H1 (cell line): ENCODE measurements around the gene KCNIP2. TPM values are rescaled to one million over a fixed set of nuclear protein-coding genes. Genes with fewer than 3 reads are reported as not detected.

Source experiments
- CTCF ChIA-PET: fragments of 300-600 bp; sonication (Branson Sonifier 250); formaldehyde crosslinking; loops from one replicate; lab custom pipeline; 2021; ENCODE audit not compliant: partially characterized antibody; lab: Charles Lee
- POLR2A ChIA-PET: fragments of 300-600 bp; sonication (Branson Sonifier 250); formaldehyde crosslinking; loops from one replicate; lab custom pipeline; 2021; ENCODE audit warnings: inconsistent platforms; ENCODE audit not compliant: partially characterized antibody; lab: Charles Lee
- DNase-seq, 2 experiments: peaks; one replicate each; pipeline versions ENCODE4 v3.0.0 to v3.0.0-alpha.2; 2010 to 2022; ENCODE audit warnings: low spot score in 2 of 2, low read depth in 1 of 2, mixed read lengths in 1 of 2
- FAIRE-seq: peaks from 2 replicates; lab custom pipeline; 2011; peaks lifted over from hg19 to GRCh38; lab: Jason Lieb, UNC
- H2AFZ ChIP-seq: 2 replicates; pipeline ENCODE4 v1.8.1; 2012; ENCODE audit warnings: low read length, inconsistent platforms
- H2AK5ac ChIP-seq: 2 replicates; pipeline ENCODE4 v1.6.1; 2013; ENCODE audit warnings: low read depth, low read length
- H2BK120ac ChIP-seq: replicated peaks from 2 replicates; pipeline ENCODE3; 2013; ENCODE audit warnings: low read depth, low read length, inconsistent platforms
- H2BK12ac ChIP-seq: 2 replicates; pipeline ENCODE4 v1.6.1; 2013; ENCODE audit warnings: low read depth, low read length
- H2BK15ac ChIP-seq: 2 replicates; pipeline ENCODE4 v1.6.1; 2013; ENCODE audit warnings: low read length
- H2BK20ac ChIP-seq: 2 replicates; pipeline ENCODE4 v1.6.1; 2013; ENCODE audit warnings: low read length
- H2BK5ac ChIP-seq: 2 replicates; pipeline ENCODE4 v1.6.1; 2013; ENCODE audit warnings: low read depth, low read length
- H3K14ac ChIP-seq: 2 replicates; pipeline ENCODE4 v1.6.1; 2013; ENCODE audit warnings: inconsistent platforms; ENCODE audit not compliant: insufficient read length
- H3K18ac ChIP-seq: 2 replicates; pipeline ENCODE4 v1.6.1; 2013; ENCODE audit warnings: low read length; ENCODE audit errors: extremely low read depth
- H3K23ac ChIP-seq: 2 replicates; pipeline ENCODE4 v1.6.1; 2013; ENCODE audit warnings: inconsistent platforms; ENCODE audit not compliant: insufficient read length
- H3K23me2 ChIP-seq: 2 replicates; pipeline ENCODE4 v1.6.1; 2013; ENCODE audit warnings: low read depth, low read length
- H3K27ac ChIP-seq: 2 replicates; pipeline ENCODE4 v1.6.1; 2011; ENCODE audit warnings: low read depth, low read length, inconsistent platforms
- H3K27me3 ChIP-seq, 4 experiments: replicated peaks in 1 of 4; 1 replicate in 1 of 4; 2 replicates in 3 of 4; pipeline versions ENCODE4 v1.6.1 to v1.8.1; 2011 to 2013; ENCODE audit warnings: low read length in 3 of 4, mild to moderate bottlenecking in 3 of 4, inconsistent platforms in 2 of 4, mixed read lengths in 2 of 4, moderate library complexity in 1 of 4; ENCODE audit not compliant: control insufficient read depth in 3 of 4, insufficient read depth in 3 of 4; ENCODE audit errors: extremely low read depth in 1 of 4
- H3K36me3 ChIP-seq, 4 experiments: 2 replicates each; pipeline versions ENCODE4 v1.6.1 to v1.8.1; 2011 to 2013; ENCODE audit warnings: mild to moderate bottlenecking in 4 of 4, low read length in 3 of 4, moderate library complexity in 2 of 4, control low read depth in 1 of 4, inconsistent platforms in 1 of 4; ENCODE audit not compliant: insufficient read depth in 4 of 4, control insufficient read depth in 2 of 4
- H3K4ac ChIP-seq: replicated peaks from 2 replicates; pipeline ENCODE3; 2013; ENCODE audit warnings: low read length, low read depth, mixed read lengths, inconsistent platforms; ENCODE audit not compliant: insufficient read length
- H3K4me1 ChIP-seq, 4 experiments: replicated peaks in 1 of 4; 1 replicate in 1 of 4; 2 replicates in 3 of 4; pipeline versions ENCODE4 v1.6.1 to v1.8.1; 2011 to 2013; ENCODE audit warnings: low read length in 3 of 4, inconsistent platforms in 2 of 4, mixed read lengths in 1 of 4; ENCODE audit not compliant: insufficient read depth in 4 of 4, control insufficient read depth in 3 of 4
- H3K4me2 ChIP-seq, 2 experiments: 2 replicates each; pipeline versions ENCODE4 v1.6.1 to v1.8.1; 2011 to 2013; ENCODE audit warnings: low read depth in 2 of 2, low read length in 2 of 2, control low read depth in 1 of 2, inconsistent platforms in 1 of 2, mild to moderate bottlenecking in 1 of 2; ENCODE audit not compliant: insufficient read depth in 1 of 2
- H3K4me3 ChIP-seq, 4 experiments: fragments of 200-600, 300-600 bp in 1 of 4; sonication (generic), shearing (Covaris generic), sonication (Bioruptor Twin) in 1 of 4; 2 replicates each; pipeline versions ENCODE4 v1.5.1 to v1.8.1; 2011 to 2016; ENCODE audit warnings: low read length in 4 of 4, low read depth in 3 of 4, control low read depth in 2 of 4, inconsistent platforms in 2 of 4, mild to moderate bottlenecking in 2 of 4, mixed read lengths in 1 of 4, moderate library complexity in 1 of 4; ENCODE audit not compliant: insufficient read depth in 2 of 4; ENCODE audit errors: extremely low read depth in 1 of 4
- H3K56ac ChIP-seq: replicated peaks from 2 replicates; pipeline ENCODE3; 2013; ENCODE audit warnings: low read depth, mild to moderate bottlenecking, mixed read lengths, low read length, inconsistent platforms; ENCODE audit not compliant: insufficient read length
- H3K79me1 ChIP-seq: 2 replicates; pipeline ENCODE4 v1.6.1; 2013; ENCODE audit warnings: low read depth, low read length, control low read depth
- H3K79me2 ChIP-seq, 2 experiments: 2 replicates each; pipeline versions ENCODE4 v1.6.1 to v1.8.1; 2012 to 2013; ENCODE audit warnings: low read length in 2 of 2, mild to moderate bottlenecking in 2 of 2, inconsistent platforms in 1 of 2; ENCODE audit not compliant: insufficient read depth in 2 of 2, control insufficient read depth in 1 of 2
- H3K9ac ChIP-seq, 4 experiments: replicated peaks in 1 of 4; 1 replicate in 1 of 4; 2 replicates in 3 of 4; pipeline versions ENCODE4 v1.6.1 to v1.8.1; 2011 to 2013; ENCODE audit warnings: low read depth in 3 of 4, low read length in 3 of 4, control low read depth in 2 of 4, mild to moderate bottlenecking in 2 of 4, moderate library complexity in 2 of 4, inconsistent platforms in 1 of 4; ENCODE audit errors: extremely low read depth in 1 of 4
- H3K9me3 ChIP-seq, 2 experiments: 2 replicates each; pipeline versions ENCODE4 v1.6.1 to v1.8.1; 2012 to 2013; ENCODE audit warnings: mild to moderate bottlenecking in 2 of 2, moderate library complexity in 2 of 2, control low read depth in 1 of 2, inconsistent platforms in 1 of 2, low read depth in 1 of 2, low read length in 1 of 2, mixed read lengths in 1 of 2; ENCODE audit not compliant: insufficient read depth in 2 of 2
- H4K20me1 ChIP-seq, 2 experiments: replicated peaks in 1 of 2; 2 replicates each; pipeline versions ENCODE3 to v1.8.1; 2011 to 2013; ENCODE audit warnings: inconsistent platforms in 2 of 2, low read length in 2 of 2, mild to moderate bottlenecking in 1 of 2; ENCODE audit not compliant: insufficient read depth in 2 of 2, control insufficient read depth in 1 of 2
- H4K5ac ChIP-seq: 2 replicates; pipeline ENCODE4 v1.6.1; 2013; ENCODE audit warnings: low read length, low read depth, mixed read lengths, inconsistent platforms; ENCODE audit not compliant: insufficient read length
- H4K8ac ChIP-seq: 2 replicates; pipeline ENCODE4 v1.8.0; 2013; ENCODE audit warnings: mild to moderate bottlenecking, moderate library complexity, low read length, inconsistent platforms; ENCODE audit not compliant: insufficient read depth; ENCODE audit errors: extremely low read depth
- H4K91ac ChIP-seq: replicated peaks from 2 replicates; pipeline ENCODE3; 2013; ENCODE audit warnings: low read length, mixed read lengths, inconsistent platforms; ENCODE audit not compliant: insufficient read length
- BCL11A ChIP-seq, 2 experiments: IDR thresholded peaks; one replicate each; pipeline ENCODE4 v1.6.1; 2011; ENCODE audit warnings: low read depth in 2 of 2, low read length in 2 of 2, mild to moderate bottlenecking in 2 of 2
- CHD2 ChIP-seq: IDR thresholded peaks from 2 replicates; pipeline ENCODE4 v1.6.1; 2012; ENCODE audit warnings: low read length, improper control_type of control experiment
- EP300 ChIP-seq, 2 experiments: IDR thresholded peaks; 1 replicate in 1 of 2; 2 replicates in 1 of 2; pipeline ENCODE4 v1.6.1; 2011 to 2012; ENCODE audit warnings: low read depth in 2 of 2, low read length in 2 of 2, mild to moderate bottlenecking in 2 of 2, borderline replicate concordance in 1 of 2, inconsistent platforms in 1 of 2, moderate library complexity in 1 of 2
- HDAC2 ChIP-seq, 2 experiments: fragments of 300-600 bp in 1 of 2; sonication (generic) in 1 of 2; IDR thresholded peaks; 2 replicates each; pipeline ENCODE4 v1.6.1; 2011 to 2012; ENCODE audit warnings: low read depth in 2 of 2, low read length in 2 of 2, mild to moderate bottlenecking in 2 of 2, moderate library complexity in 2 of 2, borderline replicate concordance in 1 of 2, inconsistent platforms in 1 of 2
- PHF8 ChIP-seq: fragments of 200-600 bp; sonication (generic); conservative IDR thresholded peaks from 2 replicates; pipeline ENCODE4 v1.7.1; 2012; ENCODE audit warnings: low read depth, mild to moderate bottlenecking, inconsistent platforms, low read length, moderate library complexity
- SAP30 ChIP-seq: fragments of 300-600 bp; sonication (generic); IDR thresholded peaks from 2 replicates; pipeline ENCODE4 v1.7.1; 2012; ENCODE audit warnings: low read length, moderate library complexity, mild to moderate bottlenecking, inconsistent platforms; ENCODE audit not compliant: insufficient read depth, insufficient replicate concordance
- TEAD4 ChIP-seq: IDR thresholded peaks from 2 replicates; pipeline ENCODE4 v1.6.1; 2012; ENCODE audit warnings: low read depth, low read length, inconsistent platforms, mixed read lengths
- ZNF274 ChIP-seq: IDR thresholded peaks from 2 replicates; pipeline ENCODE4 v1.7.0; 2012; ENCODE audit warnings: low read length, borderline replicate concordance; ENCODE audit errors: extremely low read depth
- WGBS, 2 experiments: shearing (Covaris generic) in 1 of 2; methylation state at CpG; one replicate each; pipeline versions ENCODE4 v1.1.6 to v1.1.7; 2013 to 2015; ENCODE audit warnings: low lambda C conversion rate in 2 of 2, mixed read lengths in 2 of 2, inconsistent platforms in 1 of 2, low coverage in 1 of 2, missing lambda C conversion rate in 1 of 2; ENCODE audit not compliant: insufficient replicate concordance in 2 of 2, insufficient coverage in 1 of 2, insufficient read length in 1 of 2; ENCODE audit errors: extremely low coverage in 1 of 2, missing lambda C conversion rate in 1 of 2; 5-methylcytosine and 5-hydroxymethylcytosine counted together
- polyA plus RNA-seq, 7 experiments: library from polyadenylated mRNA; depleted of rRNA in 3 of 7; stranded (reverse) in 5 of 7; unstranded in 2 of 7; fragments of >200 nt in 5 of 7; fragments of 200-250 nt in 2 of 7; gene quantifications; 1 replicate in 5 of 7; 2 replicates in 1 of 7; 4 replicates in 1 of 7; pipeline versions ENCODE4 v1.2.1 to v1.2.3, GENCODE V29; 2011 to 2013; ENCODE audit warnings: missing spikeins in 2 of 7, mixed read lengths in 2 of 7
- total RNA-seq: library from RNA; stranded (reverse); fragmentation: NEBNext Ultra II Directional; extraction: Animal tissue kit (Norgen Biotek cat#: 25700); gene quantifications from 2 replicates; pipeline ENCODE4 v1.2.1, GENCODE V29; 2021
- TF ChIP-seq, protein P1 (sequence below): IDR thresholded peaks from 2 replicates; pipeline ENCODE4 v1.6.1; 2012; ENCODE audit warnings: inconsistent platforms

The KCNIP2 gene
- total and polyA plus RNA-seq, 2 of the 8 experiments (the other 6 are each of a cell fraction or from before 2014, with no cell fraction given), result 2.7 to 6.0 TPM

DNA sequence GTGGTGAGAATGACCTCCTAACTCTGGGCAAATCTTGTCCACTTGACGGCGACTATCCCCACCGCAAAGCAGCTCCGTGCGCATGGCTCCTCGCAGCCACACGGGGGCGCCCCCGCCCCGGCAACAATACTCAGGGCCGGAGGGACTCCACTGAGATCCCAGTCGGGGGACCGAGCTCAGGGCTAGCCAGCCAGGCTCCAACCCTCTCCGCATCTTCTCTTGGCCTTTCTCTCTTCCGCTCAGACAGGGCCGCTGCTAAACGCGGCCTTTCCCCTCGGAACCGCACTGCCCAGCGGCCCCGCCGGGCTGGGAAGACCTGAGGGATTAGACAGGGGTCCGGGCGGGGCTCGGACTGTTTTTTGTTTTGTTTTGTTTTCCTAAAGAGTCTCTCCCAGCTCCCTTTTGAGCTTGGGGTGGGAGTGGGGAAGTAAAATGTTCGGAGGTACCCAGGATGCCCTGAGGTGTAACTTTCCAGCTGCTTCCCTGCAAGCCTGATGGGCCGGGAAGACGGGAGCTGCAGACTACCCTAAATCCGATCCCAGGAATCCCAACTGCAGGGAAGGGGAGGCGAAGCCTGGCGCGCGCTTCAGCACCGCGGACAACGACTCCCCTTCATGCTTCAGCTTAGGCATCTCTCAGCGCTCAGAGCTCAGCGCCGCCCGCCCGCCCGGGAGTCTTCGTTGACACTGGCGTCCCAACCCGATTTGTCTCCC, 2.7 kb downstream of the KCNIP2 start:
- no peaks in the 10 kb centered on the region for H3K36me3 ChIP-seq
- no peak overlapping the region for H3K27ac ChIP-seq
- H3K4ac ChIP-seq, result no peak overlapping the region
- H3K23me2 ChIP-seq, result peaks cover 16% of the 10 kb centered on the region
- no peaks in the 10 kb centered on the region; the same call in 1 of the 2 replicates for H3K79me1 ChIP-seq
- no peak overlapping the region for H2BK20ac ChIP-seq
- no peak overlapping the region for H3K14ac ChIP-seq
- no peak overlapping the region for H2BK15ac ChIP-seq
- H3K9me3 ChIP-seq, result no peaks in the 10 kb centered on the region
- ChIA-PET CTCF (interaction anchor here (0.6 to 7.1 kb wide), 69 partner anchors 9 to 631 kb away, joined by 3 to 154 read pairs (median 5); partner anchors contain the start of genes HPS6 and OGA), POLR2A (interaction anchor here (1.0 to 3.1 kb wide), 6 partner anchors 10 to 275 kb away, joined by 3 to 12 read pairs (median 4); partner anchors contain the start of gene OGA)
- WGBS, 2 experiments, result 3% methylated on average over 46 of the region's 46 CpGs; no CpG with 5 or more reads in 1 of the 2 experiments
- no peak overlapping the region for H4K91ac ChIP-seq
- H3K9ac ChIP-seq, result no peak overlapping the region
- H4K8ac ChIP-seq, result no peak overlapping the region
- peak in 1 of 2 experiments; percentile 96 for DNase-seq
- H3K23ac ChIP-seq, result no peak overlapping the region
- peaks cover 3 to 18% (median 18%) of the 10 kb centered on the region in 4 experiments for H3K27me3 ChIP-seq
- no peak overlapping the region for H3K56ac ChIP-seq
- H4K20me1 ChIP-seq, result peaks cover 14 to 19% of the 10 kb centered on the region in 2 experiments
- H3K4me1 ChIP-seq, result peaks cover 3 to 21% (median 12%) of the 10 kb centered on the region in 4 experiments
- peak overlapping the region; percentile 90 to 95 for H3K4me2 ChIP-seq
- no peak overlapping the region for H2BK12ac ChIP-seq
- no peak overlapping the region for H3K18ac ChIP-seq
- no peak overlapping the region for H2AK5ac ChIP-seq
- H3K4me3 ChIP-seq, result peak overlapping the region; percentile 70 to 81 (median 76); a peak in 7 of 8 replicates
- no peak overlapping the region for H2AFZ ChIP-seq
- no peaks in the 10 kb centered on the region for H3K79me2 ChIP-seq
- FAIRE-seq, result peak; percentile 62
- no peak overlapping the region for H2BK120ac ChIP-seq
- H4K5ac ChIP-seq, result no peak overlapping the region
- no peak overlapping the region for H2BK5ac ChIP-seq
- no peak for TF ChIP-seq EP300 (IDR thresholded peaks at IDR 0.05; ENCODE audit: borderline replicate concordance in 1 of 2, low read depth in 2 of 2, low read length in 2 of 2)
- TF ChIP-seq, protein P1, sequence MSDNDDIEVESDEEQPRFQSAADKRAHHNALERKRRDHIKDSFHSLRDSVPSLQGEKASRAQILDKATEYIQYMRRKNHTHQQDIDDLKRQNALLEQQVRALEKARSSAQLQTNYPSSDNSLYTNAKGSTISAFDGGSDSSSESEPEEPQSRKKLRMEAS, result peak; percentile 80
- peak; percentile 26; the same call in 1 of the 2 replicates for TF ChIP-seq CHD2
- TF ChIP-seq PHF8, result no peak
- TF ChIP-seq TEAD4, result peak; percentile 73
- TF ChIP-seq BCL11A (IDR thresholded peaks at IDR 0.05; ENCODE audit: low read depth in 2 of 2, low read length in 2 of 2), result no peak
- TF ChIP-seq ZNF274, result no peak
- TF ChIP-seq SAP30, result peak; percentile 95
- TF ChIP-seq HDAC2 (IDR thresholded peaks at IDR 0.05; ENCODE audit: borderline replicate concordance in 1 of 2, low read depth in 2 of 2, low read length in 2 of 2), result peak in 1 of 2 experiments; percentile 56; a peak in 2 of 4 replicates
